Measurements from ENCODE around the gene CNKSR2. TPM values are rescaled to one million over a fixed set of nuclear protein-coding genes. Genes with fewer than 3 reads are reported as not detected.

Gene CNKSR2
- total and polyA plus RNA-seq, 2 of the 13 experiments (the other 11 are each of a cell fraction or from before 2014, with no cell fraction given), result not detected

DNA sequence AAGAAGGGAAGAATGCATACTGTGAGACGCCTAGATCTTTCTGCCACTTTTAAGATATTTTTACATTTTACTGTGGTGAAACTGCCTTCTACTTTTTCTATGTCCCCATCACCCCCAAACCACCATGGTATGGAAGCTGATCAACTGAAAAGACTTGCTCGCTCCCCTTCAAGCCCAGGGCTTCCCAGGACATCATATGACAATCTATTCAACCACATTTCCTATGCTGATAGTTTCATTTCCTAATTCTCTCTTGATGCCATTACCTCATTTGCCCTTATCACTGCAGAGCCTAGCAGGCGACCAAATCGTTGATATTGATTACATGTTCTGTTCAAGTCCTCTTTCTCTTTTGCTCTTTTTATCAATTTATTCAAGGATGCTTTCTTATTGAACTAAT is 324.1 kb downstream of the CNKSR2 start:
- FAIRE-seq (no peak), DNase-seq (ENCODE audit: low spot score) (no peak), ATAC-seq (no peak)
- no peak overlapping the region for H3K4me3 ChIP-seq (replicated peaks in 1 of 3; ENCODE audit: insufficient read depth in 1 of 3, low read depth in 2 of 3, low read length in 3 of 3)
- no peaks in the 10 kb centered on the region for H4K20me1 ChIP-seq (ENCODE audit: insufficient read depth, low read length)
- H2AFZ ChIP-seq (ENCODE audit: low read length), result no peak overlapping the region
- H3K27me3 ChIP-seq (ENCODE audit: control insufficient read depth in 1 of 2, insufficient read depth in 2 of 2, low read length in 2 of 2), result no peaks in the 10 kb centered on the region
- H3K79me2 ChIP-seq (ENCODE audit: insufficient read depth, low read length), result no peaks in the 10 kb centered on the region
- TF ChIP-seq PRPF4 (IDR thresholded peaks at IDR 0.05; ENCODE audit: low read depth, low read length, poor library complexity, severe bottlenecking) (no peak), ONECUT2 (CRISPR knock-in tag; IDR thresholded peaks at IDR 0.05) (no peak), CTCF (CRISPR knock-in tag; IDR thresholded peaks at IDR 0.05) (no peak), RNF2 (conservative IDR thresholded peaks at IDR 0.05; ENCODE audit: low read depth) (no peak), MLLT10 (CRISPR knock-in tag; IDR thresholded peaks at IDR 0.05) (no peak), ZNF44 (CRISPR knock-in tag; IDR thresholded peaks at IDR 0.05) (no peak), BRD4 (CRISPR knock-in tag; IDR thresholded peaks at IDR 0.05) (no peak), HMGXB3 (CRISPR knock-in tag; IDR thresholded peaks at IDR 0.05; ENCODE audit: borderline replicate concordance) (no peak), ZNF431 (CRISPR knock-in tag; IDR thresholded peaks at IDR 0.05; ENCODE audit: borderline replicate concordance, low read depth) (no peak), SNAPC5 (CRISPR knock-in tag; IDR thresholded peaks at IDR 0.05; ENCODE audit: borderline replicate concordance) (no peak), SATB2 (CRISPR knock-in tag; IDR thresholded peaks at IDR 0.05) (no peak), SMYD3 (CRISPR knock-in tag; IDR thresholded peaks at IDR 0.05) (no peak)
- TF ChIP-seq, protein P1, sequence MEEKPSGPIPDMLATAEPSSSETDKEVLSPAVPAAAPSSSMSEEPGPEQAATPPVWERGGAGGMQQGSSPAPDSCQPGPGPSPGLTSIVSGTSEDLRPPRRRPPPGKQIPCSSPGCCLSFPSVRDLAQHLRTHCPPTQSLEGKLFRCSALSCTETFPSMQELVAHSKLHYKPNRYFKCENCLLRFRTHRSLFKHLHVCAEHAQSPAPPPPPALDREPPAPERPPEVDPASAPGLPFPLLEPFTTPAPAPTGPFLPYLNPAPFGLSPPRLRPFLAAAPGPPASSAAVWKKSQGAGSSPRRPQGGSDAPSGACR (CRISPR knock-in tag; IDR thresholded peaks at IDR 0.05), result no peak
- ChIA-PET POLR2A (no interaction called here), CTCF (ENCODE audit: low intra/inter-chr PET ratio, low total read pairs) (no interaction called here)
- H3K9ac ChIP-seq (ENCODE audit: insufficient read depth, low read depth, low read length), result no peak overlapping the region
- in situ Hi-C loops (cut with HindIII; ENCODE audit: extremely low pct_ligation_motif_present, low pct_unique_long_range_greater_than_20kb), result no loop called here
- no TSS peak for BruUV-seq (replicated peaks)
- H3K36me3 ChIP-seq (replicated peaks in 1 of 2; ENCODE audit: control insufficient read depth in 1 of 2, insufficient read depth in 2 of 2, low read length in 2 of 2), result no peaks in the 10 kb centered on the region
- H3K9me3 ChIP-seq (ENCODE audit: low read length), result no peaks in the 10 kb centered on the region
- WGBS (ENCODE audit: low lambda C conversion rate), result 42% methylated on average over 4 of the region's 4 CpGs
- H3K27ac ChIP-seq (ENCODE audit: extremely low read length, insufficient read depth, low read length), result no peak overlapping the region
- no peak overlapping the region for H3K4me2 ChIP-seq (ENCODE audit: low read depth, low read length)
- intact Hi-C loops (cut with micrococcal nuclease; ENCODE audit: unreplicated experiment), result no loop called here
- H3K4me1 ChIP-seq (ENCODE audit: insufficient read depth, low read length), result no peaks in the 10 kb centered on the region

Data from HepG2 (cell line).